Measurements from ENCODE around the gene NRROS.

DNA sequence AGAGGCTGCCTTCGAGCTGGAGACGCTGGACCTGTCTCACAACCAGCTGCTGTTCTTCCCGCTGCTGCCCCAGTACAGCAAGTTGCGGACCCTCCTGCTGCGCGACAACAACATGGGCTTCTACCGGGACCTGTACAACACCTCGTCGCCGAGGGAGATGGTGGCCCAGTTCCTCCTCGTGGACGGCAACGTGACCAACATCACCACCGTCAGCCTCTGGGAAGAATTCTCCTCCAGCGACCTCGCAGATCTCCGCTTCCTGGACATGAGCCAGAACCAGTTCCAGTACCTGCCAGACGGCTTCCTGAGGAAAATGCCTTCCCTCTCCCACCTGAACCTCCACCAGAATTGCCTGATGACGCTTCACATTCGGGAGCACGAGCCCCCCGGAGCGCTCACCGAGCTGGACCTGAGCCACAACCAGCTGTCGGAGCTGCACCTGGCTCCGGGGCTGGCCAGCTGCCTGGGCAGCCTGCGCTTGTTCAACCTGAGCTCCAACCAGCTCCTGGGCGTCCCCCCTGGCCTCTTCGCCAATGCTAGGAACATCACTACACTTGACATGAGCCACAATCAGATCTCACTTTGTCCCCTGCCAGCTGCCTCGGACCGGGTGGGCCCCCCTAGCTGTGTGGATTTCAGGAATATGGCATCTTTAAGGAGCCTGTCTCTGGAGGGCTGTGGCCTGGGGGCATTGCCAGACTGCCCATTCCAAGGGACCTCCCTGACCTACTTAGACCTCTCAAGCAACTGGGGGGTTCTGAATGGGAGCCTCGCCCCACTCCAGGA is 21.1 kb downstream of the NRROS start:
- TF ChIP-seq POLR2A (IDR thresholded peaks at IDR 0.05; ENCODE audit: low read length) (no peak), GATA1 (IDR thresholded peaks at IDR 0.05; ENCODE audit: low read depth, low read length) (no peak)
